HG03097 (cell line): ENCODE results near the gene DLGAP4.

ENCODE experiments used
- ATAC-seq: cut with Tn5 transposase; IDR thresholded peaks from one replicate; pipeline ENCODE4 v1.9.1; 2021; ENCODE audit not compliant: unreplicated experiment, low FRiP score

Gene DLGAP4

GRCh38 chr20:36523341-36523740 is 217.2 kb downstream of the DLGAP4 start:
- ATAC-seq, result no peak

- ATAC-seq, result no peak
These were observed 219.7 kb downstream of the DLGAP4 start for GRCh38 chr20:36525620-36526365.

DNA sequence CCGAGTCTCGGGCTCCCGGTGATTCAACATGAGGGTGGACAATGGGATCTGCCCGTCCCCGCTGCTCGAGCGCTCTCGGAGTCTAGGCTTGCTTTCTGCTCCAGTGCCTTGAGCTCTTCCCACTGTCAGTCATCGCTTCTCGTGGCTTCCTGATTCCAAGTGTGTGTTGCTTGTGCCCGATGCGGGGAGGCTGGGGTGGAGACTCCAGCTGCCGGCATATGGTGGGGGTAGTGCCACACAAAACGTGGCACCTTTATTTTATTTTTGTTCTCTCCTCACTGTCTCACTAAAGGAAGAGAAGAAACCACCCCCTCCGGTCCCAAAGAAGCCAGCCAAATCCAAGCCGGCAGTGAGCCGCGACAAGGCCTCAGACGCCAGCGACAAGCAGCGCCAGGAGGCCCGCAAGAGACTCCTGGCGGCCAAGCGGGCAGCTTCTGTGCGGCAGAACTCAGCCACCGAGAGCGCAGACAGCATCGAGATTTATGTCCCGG is 220.4 kb downstream of the DLGAP4 start:
- ATAC-seq, result no peak

- ATAC-seq, result no peak
These were observed 221.4 kb downstream of the DLGAP4 start for GRCh38 chr20:36527331-36528125.

GRCh38 chr20:36528176-36528874 is 222.2 kb downstream of the DLGAP4 start:
- ATAC-seq, result no peak

GRCh38 chr20:36528875-36529417 is 222.8 kb downstream of the DLGAP4 start:
- ATAC-seq, result no peak

- ATAC-seq, result no peak
These were observed 226.2 kb downstream of the DLGAP4 start for GRCh38 chr20:36532388-36532787.

DNA sequence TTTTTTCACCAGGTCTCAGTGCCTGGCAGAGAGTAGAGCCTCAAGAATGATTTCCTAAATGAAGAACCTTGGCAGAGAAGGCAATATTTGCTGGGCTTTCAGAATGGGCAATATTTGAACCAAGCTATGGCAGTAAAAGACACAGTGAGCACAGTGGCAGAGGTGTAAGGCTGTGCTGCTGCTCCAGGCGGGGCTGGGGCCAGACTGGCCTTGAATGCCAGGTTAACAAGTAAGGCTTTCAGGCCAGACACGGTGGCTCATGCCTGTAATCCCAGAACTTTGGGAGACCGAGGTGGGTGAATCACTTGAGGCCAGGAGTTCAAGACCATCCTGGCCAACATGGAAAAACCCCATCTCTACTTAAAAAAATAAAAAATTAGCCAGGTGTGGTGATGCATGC is 226.7 kb downstream of the DLGAP4 start:
- ATAC-seq, result no peak

- ATAC-seq, result no peak
These were observed 232.0 kb downstream of the DLGAP4 start for GRCh38 chr20:36538026-36538722.

DNA sequence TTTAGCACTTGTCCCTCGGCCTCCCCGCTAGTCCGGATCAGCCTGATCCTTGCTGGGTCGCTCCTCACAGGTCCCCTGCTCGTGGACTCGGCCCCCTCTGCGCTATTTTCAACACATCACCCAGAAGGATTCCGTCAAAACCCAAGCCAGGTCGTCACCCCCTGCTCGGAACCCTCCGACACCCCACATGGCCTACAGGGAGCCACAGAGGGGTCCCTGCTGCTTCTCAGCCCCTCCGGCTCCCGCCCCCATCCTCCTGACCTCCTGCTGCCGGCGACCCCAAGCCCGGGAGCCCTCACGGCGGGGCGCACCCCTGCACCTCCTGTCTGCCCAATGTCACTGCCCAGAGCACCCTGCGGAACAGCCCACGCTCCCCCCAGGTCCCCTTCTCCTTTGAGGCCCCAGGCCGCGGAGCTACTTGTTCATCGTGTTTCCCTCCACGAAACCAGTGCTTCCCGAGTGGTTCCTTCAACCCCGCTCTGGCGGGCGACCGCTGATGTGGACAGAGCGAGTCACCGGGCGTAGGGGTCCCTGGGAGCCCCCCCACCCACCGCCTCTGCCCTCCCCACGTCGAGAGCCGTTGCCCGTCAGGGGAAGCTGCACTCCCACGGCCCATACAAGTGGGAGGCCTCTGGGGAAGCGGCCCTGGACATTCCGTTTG is 234.5 kb downstream of the DLGAP4 start:
- ATAC-seq, result no peak

- ATAC-seq, result no peak
These were observed 235.2 kb downstream of the DLGAP4 start, which contains the start of gene MYL9 for GRCh38 chr20:36541227-36541767. Gene MYL9, plus strand, starts transcription at chr20:36541519. Its CDS starts 3,366 bp downstream, at chr20:36544885.

- no peak for ATAC-seq
These were observed 235.8 kb downstream of the DLGAP4 start for GRCh38 chr20:36541768-36542488.

DNA sequence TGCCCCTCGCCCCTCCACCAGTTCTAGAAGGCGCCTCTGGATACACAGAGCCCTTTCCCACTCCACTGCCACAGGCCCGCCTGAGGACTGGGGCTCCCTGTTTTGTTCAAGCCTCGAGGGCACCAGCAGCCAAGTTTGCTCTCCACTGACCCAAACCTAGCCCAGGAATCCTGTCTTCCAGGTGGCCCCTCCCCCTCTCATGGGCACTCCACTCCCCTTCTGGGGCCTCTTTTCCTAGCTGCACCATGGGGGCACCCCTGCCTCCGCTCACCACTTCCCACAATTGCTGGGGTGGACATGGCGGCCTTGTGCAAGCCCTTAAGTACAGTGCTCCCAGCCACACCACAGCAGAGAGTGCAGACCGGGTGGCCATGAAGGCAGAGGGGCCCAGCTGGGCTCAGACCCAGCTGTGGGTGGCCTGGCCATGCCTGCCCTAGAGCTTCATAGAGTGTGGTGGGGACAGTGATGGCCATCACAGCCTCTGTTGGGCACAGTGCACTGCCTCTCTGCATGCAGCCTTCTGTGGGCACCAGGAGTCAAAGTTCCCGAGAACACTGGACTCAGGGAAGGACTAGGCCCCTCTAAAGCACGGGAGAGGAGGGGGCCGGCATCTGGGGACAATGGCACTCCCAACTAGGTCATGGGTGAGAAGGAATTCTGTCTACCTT is 236.5 kb downstream of the DLGAP4 start:
- ATAC-seq, result no peak

DNA sequence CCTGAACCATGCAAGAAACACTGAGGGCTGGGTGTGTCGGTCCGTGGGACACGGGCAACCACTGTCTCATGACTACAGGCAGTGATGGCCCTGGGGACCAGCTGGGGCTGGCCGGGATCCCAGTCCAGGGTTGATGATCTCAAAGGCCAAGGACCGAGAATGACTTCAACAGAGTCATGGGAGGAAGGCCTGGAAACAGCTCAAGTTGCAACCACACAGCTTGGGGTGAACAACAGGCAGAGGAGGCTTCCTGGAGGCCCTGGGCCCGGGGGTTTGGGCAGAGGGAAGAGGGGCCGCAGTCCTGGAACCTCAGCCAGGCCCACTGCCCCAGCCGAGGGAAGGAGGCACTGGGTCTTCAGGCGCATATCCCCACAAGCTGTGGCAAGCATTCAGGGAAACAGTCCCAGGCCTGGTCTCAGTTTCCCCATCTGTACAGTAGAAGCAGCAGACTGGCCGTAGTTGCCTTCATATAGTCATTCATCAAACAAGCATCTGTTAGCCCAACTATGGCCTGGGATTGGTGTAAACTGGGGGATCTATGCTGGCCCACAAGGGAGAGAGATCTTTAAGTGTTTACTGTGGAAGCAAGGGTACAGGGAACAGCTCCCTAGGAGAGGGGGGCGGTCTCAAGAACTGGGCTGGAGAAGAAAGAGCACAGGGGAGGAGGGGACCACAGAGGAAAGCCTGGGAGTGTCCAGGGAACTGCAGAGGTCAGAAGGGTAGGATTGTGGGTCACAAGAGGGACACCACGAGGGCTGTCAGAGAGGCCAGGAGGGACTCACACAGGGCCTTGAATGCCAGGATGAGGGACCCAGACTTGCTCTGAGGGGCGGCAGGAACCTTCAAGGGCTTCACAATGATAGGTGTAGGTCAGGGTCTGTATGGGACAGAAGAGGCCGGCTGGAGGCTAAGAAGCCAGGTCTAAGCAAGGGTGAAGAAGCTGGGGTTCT is 237.3 kb downstream of the DLGAP4 start:
- ATAC-seq, result no peak

- no peak for ATAC-seq
These were observed 238.2 kb downstream of the DLGAP4 start for GRCh38 chr20:36544134-36545018.

GRCh38 chr20:36546111-36546736 is 240.1 kb downstream of the DLGAP4 start:
- ATAC-seq, result no peak
